HepG2 (cell line): Measurements from ENCODE around the gene FUOM. TPM values are rescaled to one million over a fixed set of nuclear protein-coding genes. Genes with fewer than 3 reads are reported as not detected.

ENCODE experiments used
- BHLHE40 ChIP-seq: IDR thresholded peaks from 2 replicates; pipeline ENCODE4 v1.6.1; 2011; ENCODE audit warnings: low read length, improper control_type of control experiment
- HNRNPK ChIP-seq: fragments of 200-400 bp; formaldehyde crosslinking; IDR thresholded peaks from 2 replicates; pipeline ENCODE4 v1.6.1; 2018; ENCODE audit warnings: low read length, low read depth, moderate library complexity, mild to moderate bottlenecking; ENCODE audit not compliant: poor library complexity, severe bottlenecking
- KAT8 ChIP-seq: IDR thresholded peaks from 2 replicates; pipeline ENCODE4 v1.6.1; 2016; ENCODE audit warnings: missing genetic modification reagents, missing compliant biosample characterization
- KDM1A ChIP-seq: IDR thresholded peaks from 2 replicates; pipeline ENCODE4 v1.6.1; 2016; ENCODE audit warnings: missing compliant biosample characterization
- NFIB ChIP-seq: sonication (generic); formaldehyde crosslinking; IDR thresholded peaks from 2 replicates; pipeline ENCODE4 v1.9.0; 2021; ENCODE audit warnings: missing genetic modification reagents, mild to moderate bottlenecking, borderline replicate concordance
- RCOR2 ChIP-seq: IDR thresholded peaks from 2 replicates; pipeline ENCODE4 v1.6.1; 2016; ENCODE audit warnings: missing biosample characterization, missing genetic modification reagents
- SALL1 ChIP-seq: sonication (generic); formaldehyde crosslinking; IDR thresholded peaks from 2 replicates; pipeline ENCODE4 v1.8.0; 2022; ENCODE audit warnings: mild to moderate bottlenecking, missing genetic modification reagents
- SMYD3 ChIP-seq: sonication (generic); formaldehyde crosslinking; IDR thresholded peaks from 2 replicates; pipeline ENCODE4 v1.8.1; 2023; ENCODE audit warnings: mild to moderate bottlenecking, missing genetic modification reagents
- SYNCRIP ChIP-seq: fragments of 200-400 bp; formaldehyde crosslinking; IDR thresholded peaks from 2 replicates; pipeline ENCODE4 v1.6.1; 2018; ENCODE audit warnings: mild to moderate bottlenecking, low read depth, low read length; ENCODE audit not compliant: insufficient read depth
- TIGD3 ChIP-seq: sonication (generic); formaldehyde crosslinking; IDR thresholded peaks from 2 replicates; pipeline ENCODE4 v1.5.1; 2020; ENCODE audit warnings: mild to moderate bottlenecking, missing genetic modification reagents, borderline replicate concordance
- USF2 ChIP-seq, 2 experiments: sonication (generic) in 1 of 2; formaldehyde crosslinking in 1 of 2; IDR thresholded peaks; 2 replicates each; pipeline versions ENCODE4 v1.5.1 to v1.6.1; 2011 to 2020; ENCODE audit warnings: borderline replicate concordance in 1 of 2, low read depth in 1 of 2, low read length in 1 of 2, mild to moderate bottlenecking in 1 of 2, missing genetic modification reagents in 1 of 2, moderate library complexity in 1 of 2
- ZBTB34 ChIP-seq: sonication (generic); formaldehyde crosslinking; IDR thresholded peaks from 2 replicates; pipeline ENCODE4 v1.8.0; 2022; ENCODE audit warnings: mild to moderate bottlenecking, missing genetic modification reagents
- ZFAT ChIP-seq: sonication (generic); formaldehyde crosslinking; conservative IDR thresholded peaks from 2 replicates; pipeline ENCODE4 v1.8.1; 2023; ENCODE audit warnings: missing genetic modification reagents, inconsistent platforms
- ZMYM4 ChIP-seq: sonication (generic); formaldehyde crosslinking; IDR thresholded peaks from 2 replicates; pipeline ENCODE4 v1.8.1; 2023; ENCODE audit warnings: mild to moderate bottlenecking, missing genetic modification reagents
- ZNF205 ChIP-seq: IDR thresholded peaks from 2 replicates; pipeline ENCODE4 v1.6.1; 2018; ENCODE audit warnings: missing biosample characterization, missing genetic modification reagents
- ZNF264 ChIP-seq: sonication (generic); formaldehyde crosslinking; IDR thresholded peaks from 2 replicates; pipeline ENCODE4 v1.4.0; 2020; ENCODE audit warnings: missing genetic modification reagents
- ZNF331 ChIP-seq: sonication (generic); formaldehyde crosslinking; IDR thresholded peaks from 2 replicates; pipeline ENCODE4 v1.4.0; 2020; ENCODE audit warnings: missing genetic modification reagents
- ZNF382 ChIP-seq: sonication (generic); formaldehyde crosslinking; IDR thresholded peaks from 2 replicates; pipeline ENCODE4 v1.5.0; 2020; ENCODE audit warnings: missing genetic modification reagents, mild to moderate bottlenecking, borderline replicate concordance
- ZNF441 ChIP-seq: sonication (generic); formaldehyde crosslinking; IDR thresholded peaks from 2 replicates; pipeline ENCODE4 v1.7.0; 2021; ENCODE audit warnings: missing genetic modification reagents, borderline replicate concordance
- ZNF512B ChIP-seq: sonication (generic); formaldehyde crosslinking; IDR thresholded peaks from 2 replicates; pipeline ENCODE4 v1.5.1; 2020; ENCODE audit warnings: missing genetic modification reagents, mild to moderate bottlenecking, borderline replicate concordance
- ZNF576 ChIP-seq: sonication (generic); formaldehyde crosslinking; IDR thresholded peaks from 2 replicates; pipeline ENCODE4 v1.4.0; 2020; ENCODE audit warnings: mild to moderate bottlenecking, missing genetic modification reagents
- polyA plus RNA-seq, 8 experiments: library from polyadenylated mRNA; depleted of rRNA in 3 of 8; stranded (reverse) in 7 of 8; unstranded in 1 of 8; fragments of >200 nt; fragmentation: Illumina TruSeq in 4 of 8; extraction: Trizol in 4 of 8; gene quantifications; 2 replicates each; pipeline versions ENCODE4 v1.2.1 to v1.2.3, GENCODE V29; 2011 to 2016; ENCODE audit warnings: low read depth in 4 of 8, missing spikeins in 1 of 8, mixed read lengths in 1 of 8; ENCODE audit not compliant: insufficient read depth in 1 of 8
- total RNA-seq, 5 experiments: library from RNA; depleted of rRNA; stranded (reverse); fragments of >200 nt; fragmentation: Illumina TruSeq; extraction: Trizol; gene quantifications; 2 replicates each; pipeline ENCODE4 v1.2.3, GENCODE V29; 2016; ENCODE audit warnings: low read depth in 1 of 5

FUOM gene
- total and polyA plus RNA-seq, 2 of the 13 experiments (the other 11 are each of a cell fraction or from before 2014, with no cell fraction given): 27.5 to 60.4 TPM

- peak; percentile 57; the same call in 1 of the 2 replicates for TF ChIP-seq ZBTB34
- no peak for TF ChIP-seq KDM1A
- peak; percentile 46; the same call in 1 of the 2 replicates for TF ChIP-seq ZNF205
- TF ChIP-seq RCOR2 (CRISPR knock-in tag): no peak
- TF ChIP-seq SALL1 (CRISPR knock-in tag): peak; percentile 89
- no peak for TF ChIP-seq SMYD3 (CRISPR knock-in tag)
- TF ChIP-seq USF2 (IDR thresholded peaks at IDR 0.05; ENCODE audit: low read depth, low read length): no peak
- no peak for TF ChIP-seq USF2 (CRISPR knock-in tag; IDR thresholded peaks at IDR 0.05; ENCODE audit: borderline replicate concordance)
- peak; percentile 14; the same call in 1 of the 2 replicates for TF ChIP-seq BHLHE40
- no peak for TF ChIP-seq ZNF382 (CRISPR knock-in tag)
- 0 out of 2 replicates have a peak, but pooled peaks have one; percentile 43 for TF ChIP-seq ZNF264 (CRISPR knock-in tag)
- no peak for TF ChIP-seq ZFAT (CRISPR knock-in tag)
- peak; percentile 33; the same call in 1 of the 2 replicates for TF ChIP-seq ZNF331 (CRISPR knock-in tag)
- peak; percentile 83 for TF ChIP-seq ZMYM4 (CRISPR knock-in tag)
- TF ChIP-seq TIGD3 (CRISPR knock-in tag): no peak
- no peak for TF ChIP-seq ZNF441 (CRISPR knock-in tag)
- no peak for TF ChIP-seq ZNF512B (CRISPR knock-in tag)
- TF ChIP-seq HNRNPK: peak; percentile 94
- no peak for TF ChIP-seq NFIB (CRISPR knock-in tag)
- TF ChIP-seq SYNCRIP: no peak
- TF ChIP-seq ZNF576 (CRISPR knock-in tag): no peak
- TF ChIP-seq KAT8: peak; percentile 96
Measured at GRCh38 chr10:133394064-133394663, 36.3 kb upstream of the FUOM start, which contains the start of gene MTG1 (continued).
